ENCODE data around the gene EIF5A.
A peak's percentile ranks its signal among the peaks of the same experiment; 100 is the strongest.
"Not testable (repeated sequence)": the region's sequence is repeated elsewhere in the genome, so short reads cannot be mapped to it uniquely, and the experiment has no call there.

The EIF5A gene

DNA sequence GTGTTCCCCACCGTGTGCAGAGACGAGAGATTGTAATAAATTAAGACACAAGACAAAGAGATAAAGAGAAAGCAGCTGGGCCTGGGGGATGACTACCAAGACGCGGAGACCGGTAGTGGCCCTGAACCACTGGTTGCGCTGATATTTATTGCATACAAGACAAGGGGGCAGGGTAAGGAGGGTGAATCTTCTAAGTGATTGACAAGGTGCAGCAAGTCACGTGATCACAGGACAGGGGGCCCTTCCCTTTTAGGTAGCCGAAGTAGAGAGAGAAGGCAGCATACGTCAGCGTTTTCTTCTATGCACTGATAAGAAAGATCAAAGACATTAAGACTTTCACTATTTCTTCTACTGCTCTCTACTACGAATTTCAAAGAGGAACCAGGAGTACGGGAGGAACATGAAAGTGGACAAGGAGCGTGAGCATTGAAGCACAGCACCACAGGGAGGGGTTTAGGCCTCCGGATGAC, 25.2 kb downstream of the EIF5A start:
- DNase-seq, result not testable (repeated sequence)

DNA sequence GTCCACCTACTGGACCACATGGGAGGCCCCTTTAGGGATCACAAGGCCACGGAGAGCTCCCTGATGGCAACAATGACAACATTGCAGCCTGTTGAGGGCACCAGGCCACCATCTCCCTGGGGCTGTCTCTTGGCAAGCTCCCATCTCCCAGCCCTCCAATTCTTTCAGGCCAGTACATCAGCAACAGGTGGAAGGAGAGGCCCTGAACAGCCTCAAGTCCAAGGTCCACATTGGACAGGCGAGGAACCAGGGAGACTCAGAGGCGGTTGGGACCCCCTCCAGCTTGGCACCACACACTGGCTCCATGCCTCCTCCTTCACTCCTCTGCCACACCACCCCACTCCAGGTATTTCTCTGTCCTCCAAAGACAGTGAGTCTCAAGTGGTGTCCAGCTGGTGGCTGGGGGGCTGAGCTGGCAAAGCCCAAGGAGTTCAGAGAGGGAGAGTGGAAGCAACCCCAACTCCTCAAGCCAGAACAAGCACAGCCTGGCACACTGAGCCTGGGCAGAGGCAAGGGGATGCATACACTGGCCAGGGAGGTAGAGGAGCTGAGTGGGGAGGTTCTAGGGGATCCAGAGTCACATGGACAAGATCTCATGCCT, 27.6 kb downstream of the EIF5A start:
- DNase-seq, result no peak

DNA sequence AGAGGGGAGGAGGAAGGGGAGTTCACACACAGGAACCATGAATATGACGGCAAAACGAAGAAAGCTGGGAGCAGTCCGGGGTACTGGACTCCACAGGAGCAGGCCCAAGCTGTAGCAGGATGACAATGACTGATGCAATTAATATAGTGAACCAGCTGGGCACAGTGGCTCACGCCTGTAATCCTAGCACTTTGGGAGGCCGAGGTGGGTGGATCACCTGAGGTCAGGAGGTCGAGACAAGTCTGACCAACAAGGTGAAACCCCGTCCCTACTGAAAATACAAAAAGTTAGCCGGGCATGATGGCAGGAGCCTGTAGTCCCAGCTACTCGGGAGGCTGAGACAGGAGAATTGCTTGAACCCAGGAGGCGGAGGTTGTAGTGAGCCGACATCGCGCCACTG, 28.3 kb downstream of the EIF5A start:
- not testable (repeated sequence) for DNase-seq

DNA sequence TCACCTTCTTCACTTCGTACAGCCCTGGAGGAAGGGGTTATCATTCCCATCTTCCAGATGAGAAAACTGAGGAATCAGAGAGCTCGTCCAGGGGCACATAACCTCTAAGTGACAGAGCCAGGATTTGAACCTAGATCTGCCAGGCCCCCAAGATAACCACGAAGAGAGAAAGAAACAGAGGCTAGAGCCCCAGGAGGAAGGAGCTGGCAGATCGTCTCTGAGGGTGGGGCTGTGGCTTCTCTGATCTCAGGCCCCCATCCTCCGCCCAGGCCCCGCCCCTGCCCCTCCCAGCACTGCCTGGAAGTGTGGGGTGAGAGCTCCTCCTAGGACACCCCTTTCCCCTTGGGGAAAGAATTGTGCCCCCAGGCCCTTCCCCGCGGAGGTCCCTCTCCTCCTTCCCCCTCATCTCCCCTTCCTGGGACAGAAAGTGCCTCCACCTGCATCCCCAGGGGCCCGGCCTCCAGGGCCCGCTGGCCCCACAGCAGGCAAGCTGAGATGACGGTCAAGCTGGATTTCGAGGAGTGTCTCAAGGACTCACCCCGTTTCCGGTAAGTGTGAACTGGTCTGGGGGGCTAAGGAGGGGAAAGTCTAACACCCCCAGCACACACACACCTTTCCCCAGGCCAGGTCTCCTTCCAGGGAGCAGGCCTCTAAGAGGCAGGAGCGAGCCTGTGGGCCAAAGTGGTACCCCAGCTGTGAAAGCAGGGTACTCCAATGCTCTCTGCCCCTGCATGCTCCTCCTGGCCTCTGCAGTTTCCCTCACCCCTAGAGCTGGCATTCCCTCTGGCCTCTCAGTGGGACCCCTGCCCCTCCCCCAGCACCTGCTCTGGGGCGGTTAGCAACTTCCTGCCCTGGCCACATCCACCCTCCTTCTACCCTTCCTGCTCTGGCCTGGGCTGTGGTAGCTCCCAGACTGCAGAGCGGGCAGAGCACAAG, 29.1 kb downstream of the EIF5A start, which contains the start of gene ACAP1:
Gene ACAP1, plus strand, starts transcription at position 290 of the 936 bp plus-strand sequence. Its CDS starts 206 bp downstream, at position 496.
- peak; percentile 85 to 93 for DNase-seq

DNA sequence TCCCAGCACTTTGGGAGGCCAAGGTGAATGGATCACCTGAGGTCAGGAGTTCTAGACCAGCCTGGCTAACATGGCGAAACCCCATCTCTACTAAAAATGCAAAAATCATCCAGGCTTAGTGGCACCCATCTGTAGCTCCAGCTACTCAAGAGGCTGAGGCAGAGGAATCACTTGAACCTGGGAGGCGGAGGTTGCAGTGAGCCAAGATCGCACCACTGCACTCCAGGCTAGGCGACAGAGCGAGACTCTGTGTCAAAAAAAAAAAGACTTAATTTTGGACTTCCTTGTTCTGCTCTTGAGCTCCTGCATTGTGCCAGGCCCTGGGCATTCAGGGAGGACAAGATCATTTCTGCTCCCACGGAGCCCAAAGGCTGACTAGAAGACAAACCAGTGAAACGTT, 30.2 kb downstream of the EIF5A start:
- DNase-seq, result not testable (repeated sequence)

DNA sequence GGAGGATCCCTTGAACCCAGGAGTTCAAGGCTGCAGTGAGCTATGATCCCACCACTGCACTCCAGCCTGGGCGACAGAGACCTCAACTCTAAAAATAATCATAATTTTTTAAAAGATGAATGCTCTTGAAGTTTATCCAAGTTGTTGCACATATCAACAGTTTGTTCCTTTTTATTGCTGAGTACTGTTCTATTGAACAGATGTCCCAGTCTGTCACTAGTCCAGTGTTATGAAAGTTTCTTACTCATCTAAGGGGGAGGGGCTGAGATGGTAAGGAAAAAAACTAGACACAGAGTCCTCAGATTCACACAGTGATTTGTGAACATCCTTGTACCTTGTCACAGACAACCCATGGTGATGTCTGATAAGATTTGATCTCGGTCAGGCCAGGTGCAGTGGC, 32.8 kb downstream of the EIF5A start:
- DNase-seq, result no peak

DNA sequence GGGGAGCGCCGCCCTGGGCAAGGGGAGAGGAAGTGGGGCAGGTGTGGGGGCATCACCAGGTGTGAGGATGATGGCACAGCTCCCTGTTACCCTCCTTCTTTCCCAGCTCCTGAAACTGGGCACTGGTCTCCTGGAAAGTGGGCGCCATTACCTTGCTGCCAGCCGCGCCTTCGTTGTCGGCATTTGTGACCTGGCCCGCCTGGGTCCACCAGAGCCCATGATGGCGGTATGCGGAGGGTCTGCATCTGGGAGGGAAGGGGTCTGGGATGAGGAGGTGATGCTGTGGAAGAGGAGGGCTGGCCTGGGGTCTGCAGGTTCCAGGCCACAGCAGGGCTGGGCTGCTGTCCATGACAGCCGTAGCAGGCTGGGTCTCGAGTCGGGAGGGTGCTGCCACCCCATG, 34.4 kb downstream of the EIF5A start:
- DNase-seq, result no peak

DNA sequence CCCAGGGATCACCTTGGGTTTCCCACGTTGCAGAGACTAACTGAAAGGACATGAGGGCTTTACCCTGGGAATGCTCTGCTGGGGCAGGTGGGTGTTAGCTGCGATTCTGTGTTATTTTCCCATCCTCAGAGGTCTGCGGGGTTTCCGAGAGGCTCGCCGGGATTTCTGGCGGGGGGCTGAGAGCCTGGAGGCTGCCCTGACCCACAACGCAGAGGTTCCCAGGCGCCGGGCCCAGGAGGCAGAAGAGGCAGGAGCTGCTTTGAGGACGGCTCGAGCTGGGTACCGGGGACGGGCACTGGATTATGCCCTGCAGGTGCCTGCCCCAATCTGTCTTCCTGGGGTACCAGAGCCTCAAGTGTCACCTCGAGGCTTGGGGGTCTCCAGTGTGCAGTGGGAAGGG, 35.8 kb downstream of the EIF5A start:
- no peak for DNase-seq

DNA sequence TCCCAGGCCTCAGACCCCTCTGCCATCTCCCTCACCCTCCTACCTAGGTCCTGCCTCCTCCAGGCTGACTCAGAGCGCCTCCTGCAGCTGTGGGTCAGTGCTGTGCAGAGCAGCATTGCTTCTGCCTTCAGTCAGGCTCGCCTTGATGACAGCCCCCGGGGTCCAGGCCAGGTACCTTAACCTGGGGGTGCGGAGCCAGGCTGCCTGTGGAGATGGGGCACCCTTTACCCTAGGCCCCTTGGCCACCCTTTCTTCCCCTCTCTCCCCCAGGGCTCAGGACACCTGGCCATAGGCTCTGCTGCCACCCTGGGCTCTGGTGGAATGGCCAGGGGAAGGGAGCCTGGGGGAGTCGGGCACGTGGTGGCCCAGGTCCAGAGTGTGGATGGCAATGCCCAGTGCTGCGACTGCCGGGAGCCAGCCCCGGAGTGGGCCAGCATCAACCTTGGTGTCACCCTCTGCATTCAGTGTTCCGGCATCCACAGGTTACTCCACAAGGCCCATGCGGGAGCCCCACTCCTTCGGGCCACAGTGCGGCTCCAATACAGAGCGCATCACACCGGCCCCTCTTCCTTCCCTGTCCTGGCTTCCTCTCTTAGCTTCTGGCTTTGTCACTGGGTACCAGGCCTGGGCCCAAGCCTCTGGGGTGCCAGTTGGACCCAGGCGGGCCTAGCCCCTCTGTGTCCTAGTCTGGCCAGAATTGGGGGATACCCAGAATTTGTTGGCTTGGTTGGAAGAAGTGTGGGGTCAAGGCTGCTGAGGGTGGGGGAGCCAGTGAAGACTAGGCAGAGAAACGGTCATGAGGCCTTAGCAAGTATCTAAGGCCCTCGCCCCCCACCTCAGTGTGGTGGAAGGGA, 39.6 kb downstream of the EIF5A start:
- no peak for DNase-seq

DNA sequence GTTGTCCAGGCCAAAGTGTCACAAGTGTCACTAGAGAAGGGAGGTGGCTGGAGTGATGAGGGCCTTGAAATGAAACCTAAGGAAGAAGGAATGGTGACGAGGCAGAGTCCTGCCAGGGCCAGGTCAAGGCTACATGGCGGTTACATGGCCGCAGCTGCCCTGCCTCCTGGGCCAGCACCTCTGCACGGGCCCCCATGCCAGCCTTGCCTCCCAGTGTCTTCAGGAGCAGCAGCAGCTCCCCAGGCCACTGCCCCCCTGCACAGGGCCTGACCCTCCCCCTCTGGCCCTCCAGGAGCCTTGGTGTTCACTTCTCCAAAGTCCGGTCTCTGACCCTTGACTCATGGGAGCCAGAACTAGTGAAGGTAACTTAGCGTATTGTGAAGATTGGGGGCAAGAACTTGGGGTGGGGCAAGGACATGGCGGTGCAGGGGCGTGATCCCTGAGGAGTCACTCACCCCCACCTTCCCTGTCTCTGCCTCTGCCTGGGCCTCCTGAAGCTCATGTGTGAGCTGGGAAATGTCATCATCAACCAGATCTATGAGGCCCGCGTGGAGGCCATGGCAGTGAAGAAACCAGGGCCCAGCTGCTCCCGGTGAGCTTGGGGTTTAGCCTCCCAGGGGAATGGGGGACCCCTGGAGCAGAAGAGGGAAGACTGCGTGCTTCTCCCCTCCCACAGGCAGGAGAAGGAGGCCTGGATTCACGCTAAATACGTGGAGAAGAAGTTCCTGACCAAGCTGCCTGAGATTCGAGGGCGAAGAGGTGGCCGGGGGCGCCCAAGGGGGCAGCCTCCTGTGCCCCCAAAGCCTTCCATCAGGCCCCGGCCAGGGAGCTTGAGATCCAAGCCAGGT, 40.4 kb downstream of the EIF5A start:
- no peak for DNase-seq

DNA sequence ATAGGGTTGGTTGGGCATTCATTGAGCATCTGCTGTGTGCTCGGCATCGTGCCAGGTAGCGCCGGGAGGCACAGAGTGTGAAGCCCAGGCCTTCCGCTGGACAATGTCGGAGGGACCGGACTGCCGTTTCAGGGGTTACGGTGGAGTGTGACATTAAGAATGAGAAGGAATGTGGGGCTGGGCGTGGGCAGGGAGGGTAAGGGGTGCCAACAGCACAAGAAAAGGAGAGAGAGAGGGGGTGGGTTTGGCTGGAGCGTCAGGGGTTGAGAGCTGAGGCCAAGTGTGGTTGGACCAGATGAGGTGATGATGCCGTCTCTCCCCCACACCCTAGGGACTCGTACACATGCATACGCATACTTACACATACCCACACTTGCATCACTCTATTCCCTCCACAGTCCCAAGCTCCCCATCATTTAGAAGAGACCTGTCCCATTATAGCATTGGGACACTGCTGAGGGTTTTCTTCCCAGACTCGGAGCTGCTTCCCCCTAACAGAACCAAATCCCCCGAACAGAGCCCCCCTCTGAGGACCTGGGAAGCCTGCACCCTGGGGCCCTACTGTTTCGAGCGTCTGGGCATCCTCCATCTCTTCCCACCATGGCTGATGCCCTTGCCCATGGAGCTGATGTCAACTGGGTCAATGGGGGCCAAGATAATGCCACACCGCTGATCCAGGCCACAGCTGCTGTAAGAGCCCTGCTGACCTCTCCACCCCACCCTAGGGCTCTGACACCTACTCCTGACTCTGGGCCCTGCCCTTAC, 41.2 kb downstream of the EIF5A start:
- DNase-seq, result no peak

DNA sequence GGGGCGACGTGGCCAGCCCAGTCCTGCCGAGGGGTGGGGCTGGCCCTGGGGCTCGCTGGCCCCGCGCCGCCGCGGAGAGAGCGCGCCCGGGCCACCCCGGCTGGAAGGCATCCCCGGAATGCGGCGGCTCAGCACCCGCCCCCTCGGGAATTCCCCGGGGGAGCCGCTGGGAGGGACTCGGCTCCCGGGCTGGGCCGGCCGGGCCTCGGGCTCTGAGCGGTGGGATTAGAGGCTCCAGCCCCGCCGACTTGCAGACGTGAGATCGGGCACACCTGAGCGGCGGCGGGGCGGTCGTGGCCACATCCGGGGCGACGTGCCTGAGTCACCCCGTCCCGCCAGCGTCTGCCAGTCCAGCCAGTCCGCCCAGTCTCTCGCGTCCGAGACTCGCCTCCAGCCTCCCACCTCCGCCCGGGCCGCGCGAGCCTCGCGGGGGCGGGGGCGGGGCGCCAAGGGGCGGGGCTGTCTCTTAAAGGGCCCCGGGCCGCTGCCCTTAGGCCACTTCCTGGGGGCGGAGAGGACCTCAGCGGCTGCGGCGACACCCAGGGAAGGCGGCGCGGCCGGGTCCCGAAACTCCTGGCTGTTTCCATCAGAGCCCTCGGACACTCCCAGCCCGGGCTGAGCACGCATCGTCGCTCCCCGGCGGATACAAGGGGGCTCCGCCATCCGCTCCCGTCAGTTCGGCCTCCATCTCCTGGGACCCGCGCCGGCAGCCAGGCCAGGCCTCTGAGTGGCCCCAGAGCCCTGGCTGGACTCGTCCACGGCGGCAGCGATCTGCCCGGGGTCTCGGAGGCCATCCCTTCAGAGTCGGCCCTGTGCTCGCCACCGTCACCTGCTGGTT, 44.5 kb downstream of the EIF5A start, which contains the start of gene KCTD11:
Gene KCTD11, plus strand, starts transcription at position 498 of the 838 bp plus-strand sequence.
- DNase-seq, result peak; percentile 72 to 84

DNA sequence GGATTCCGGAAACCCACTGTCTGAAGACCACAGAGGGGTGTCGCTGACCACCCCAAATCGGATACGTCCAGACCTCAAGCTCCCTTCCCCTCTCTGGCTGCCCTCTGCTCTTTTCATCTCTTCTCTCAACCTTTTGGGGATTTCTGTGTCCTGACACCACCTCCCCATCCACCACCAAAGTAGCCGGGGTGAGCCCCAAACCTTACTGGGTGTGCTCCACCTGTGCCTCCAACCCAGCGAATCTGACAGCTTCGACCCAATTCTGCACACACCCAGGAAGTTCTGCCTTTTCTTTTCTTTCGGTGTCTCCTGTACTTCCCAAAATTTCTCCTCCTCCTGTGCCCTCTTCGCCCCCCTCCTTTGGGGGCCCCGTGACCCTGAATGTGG, 45.1 kb downstream of the EIF5A start:
- no peak for DNase-seq

DNA sequence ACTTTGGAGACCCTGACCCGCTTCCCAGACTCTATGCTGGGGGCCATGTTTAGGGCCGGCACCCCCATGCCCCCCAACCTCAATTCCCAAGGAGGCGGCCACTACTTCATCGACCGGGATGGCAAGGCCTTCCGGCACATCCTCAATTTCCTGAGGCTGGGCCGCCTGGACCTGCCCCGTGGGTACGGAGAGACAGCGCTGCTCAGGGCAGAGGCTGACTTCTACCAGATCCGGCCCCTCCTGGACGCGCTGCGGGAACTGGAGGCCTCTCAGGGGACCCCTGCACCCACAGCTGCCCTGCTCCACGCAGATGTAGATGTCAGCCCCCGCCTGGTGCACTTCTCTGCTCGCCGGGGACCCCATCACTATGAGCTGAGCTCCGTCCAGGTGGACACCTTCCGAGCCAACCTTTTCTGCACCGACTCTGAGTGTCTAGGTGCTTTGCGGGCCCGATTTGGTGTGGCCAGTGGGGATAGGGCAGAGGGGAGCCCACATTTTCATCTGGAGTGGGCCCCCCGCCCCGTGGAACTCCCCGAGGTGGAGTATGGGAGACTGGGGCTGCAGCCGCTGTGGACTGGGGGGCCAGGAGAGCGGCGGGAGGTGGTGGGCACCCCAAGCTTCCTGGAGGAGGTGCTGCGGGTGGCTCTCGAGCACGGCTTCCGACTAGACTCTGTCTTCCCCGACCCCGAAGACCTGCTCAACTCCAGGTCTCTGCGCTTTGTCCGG, 45.6 kb downstream of the EIF5A start:
- DNase-seq, result no peak

DNA sequence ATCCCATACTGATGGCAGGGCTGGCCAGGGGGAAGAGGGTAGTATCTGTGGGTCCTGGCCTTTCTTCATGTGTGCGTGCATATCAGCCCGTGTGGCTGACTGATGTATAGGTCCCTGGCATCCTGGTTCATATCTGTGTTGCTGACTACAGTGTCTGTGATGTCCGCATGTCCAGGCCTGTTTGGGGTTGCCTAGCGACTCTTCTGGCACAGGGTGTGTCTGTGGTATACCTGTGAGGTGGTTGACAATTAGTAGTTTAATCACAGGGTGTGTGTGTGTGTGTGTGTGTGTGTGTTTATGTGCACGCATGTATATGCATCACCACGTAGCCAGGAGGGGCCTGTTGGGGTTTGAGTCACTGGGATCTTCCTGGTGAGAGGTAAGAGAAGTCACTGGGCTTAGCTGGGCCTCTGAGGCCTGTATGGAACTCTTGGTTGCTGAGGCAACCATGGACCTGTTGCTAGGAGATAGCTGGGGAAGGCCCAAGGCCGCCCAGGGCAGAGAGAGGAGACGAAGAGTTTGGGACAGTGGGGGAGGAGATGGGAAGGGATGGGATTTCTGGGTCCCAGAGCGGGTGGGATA, 46.9 kb downstream of the EIF5A start:
- no peak for DNase-seq

DNA sequence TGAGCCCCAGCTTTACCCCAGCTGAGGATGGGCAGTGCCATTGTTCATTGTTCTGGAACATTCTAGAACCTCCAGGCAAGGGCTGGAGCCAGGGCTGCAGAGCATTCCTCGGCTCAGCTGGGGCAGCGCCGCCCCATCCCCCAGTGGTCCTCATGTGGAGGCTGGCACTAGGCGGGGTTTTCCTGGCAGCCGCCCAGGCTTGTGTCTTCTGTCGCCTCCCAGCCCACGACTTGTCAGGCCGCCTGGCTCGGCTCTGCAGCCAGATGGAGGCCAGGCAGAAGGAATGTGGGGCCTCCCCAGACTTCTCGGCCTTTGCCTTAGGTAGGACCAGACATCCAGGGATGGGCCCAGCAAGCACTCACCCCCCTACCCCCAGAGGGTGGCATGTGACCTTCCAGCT, 47.6 kb downstream of the EIF5A start, which contains the start of gene TMEM95:
Gene TMEM95, plus strand, starts transcription at position 104 of the 400 bp plus-strand sequence. Its CDS starts 49 bp downstream, at position 153.
- no peak for DNase-seq

DNA sequence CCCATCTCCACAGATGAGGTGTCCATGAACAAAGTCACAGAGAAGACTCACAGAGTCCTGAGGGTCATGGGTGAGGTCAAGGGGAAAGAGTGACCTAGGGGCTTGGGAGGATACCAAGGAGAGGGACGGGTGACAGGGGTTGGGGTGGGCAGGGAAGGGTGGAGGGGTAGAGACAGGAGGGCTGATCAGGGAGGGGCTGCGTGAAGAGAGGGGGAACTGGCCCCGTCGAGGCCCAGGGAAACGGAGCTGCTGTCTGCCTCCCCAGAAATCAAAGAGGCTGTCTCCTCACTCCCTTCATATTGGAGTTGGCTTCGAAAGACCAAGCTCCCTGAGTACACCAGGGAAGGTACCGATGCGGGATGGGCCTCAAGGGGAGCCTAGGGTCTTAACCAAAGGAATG, 48.1 kb downstream of the EIF5A start:
- no peak for DNase-seq

DNA sequence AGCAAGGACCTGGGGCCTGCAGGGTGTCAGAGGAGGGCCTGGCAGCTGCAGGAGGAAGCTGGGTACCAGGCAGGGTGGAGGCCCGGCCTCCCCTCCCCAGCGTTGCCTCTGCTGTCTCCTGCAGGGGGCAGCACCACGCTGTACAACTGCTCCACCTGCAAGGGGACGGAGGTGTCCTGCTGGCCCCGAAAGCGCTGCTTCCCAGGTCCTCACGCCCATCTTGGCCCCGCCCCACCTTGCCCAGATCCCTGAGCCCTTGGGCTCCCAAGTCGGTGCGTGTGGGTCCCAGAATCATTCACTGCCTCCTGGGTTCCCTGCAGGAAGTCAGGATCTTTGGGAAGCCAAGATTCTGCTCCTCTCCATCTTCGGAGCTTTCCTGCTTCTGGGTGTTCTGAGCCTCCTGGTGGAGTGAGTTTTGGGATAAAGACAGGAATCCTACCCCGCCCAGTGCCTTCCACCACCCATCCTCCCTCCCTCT, 48.7 kb downstream of the EIF5A start:
- peak; percentile 87 to 91 for DNase-seq

DNA sequence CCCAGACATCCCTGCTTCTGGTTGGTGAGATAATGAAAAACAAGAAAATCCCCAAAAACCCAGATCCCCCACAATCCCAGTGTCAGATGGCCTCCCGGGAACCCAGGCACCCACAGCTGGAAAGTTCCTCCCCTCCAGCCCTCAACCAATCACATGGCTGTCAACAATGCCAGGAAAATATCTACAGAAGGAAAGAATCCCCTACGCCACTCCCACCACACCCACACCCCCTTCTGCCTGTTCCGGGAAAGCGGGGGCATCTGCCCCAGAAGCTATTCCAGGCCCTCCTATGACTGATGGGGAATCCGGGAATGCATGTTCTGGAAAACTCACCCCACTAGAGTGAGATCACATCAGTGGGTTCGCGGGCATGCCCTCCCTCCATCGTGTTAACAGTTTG, 49.3 kb downstream of the EIF5A start:
- DNase-seq, result no peak

Data from stimulated activated CD4-positive, alpha-beta T cell treated with anti-CD3 and anti-CD28 coated beads, Interleukin-2, amount 100 ng/mL, for 24 hours (primary cell).